Upper lobe of left lung (tissue), 4 donors: ENCODE measurements around the gene NDUFA6.

ENCODE experiments used
- CTCF ChIP-seq, 6 experiments: fragments of 450-650 bp in 4 of 6; fragments of 200-600 bp in 2 of 6; sonication (generic) in 2 of 6; IDR thresholded peaks; one replicate each; pipeline ENCODE4 v1.5.1; 2016 to 2019; ENCODE audit warnings: antibody characterized with exemption in 6 of 6
- EP300 ChIP-seq, 4 donors: sonication (generic); formaldehyde crosslinking; IDR thresholded peaks; one replicate each; pipeline ENCODE4 v1.5.1; 2017; ENCODE audit warnings: antibody characterized with exemption in 4 of 4, control low read depth in 2 of 4
- POLR2A ChIP-seq, 4 donors: fragments of 450-650 bp; IDR thresholded peaks; one replicate each; pipeline ENCODE4 v1.5.1; 2016 to 2017; ENCODE audit warnings: antibody characterized with exemption in 4 of 4, mild to moderate bottlenecking in 2 of 4
- POLR2AphosphoS5 ChIP-seq, 2 donors: sonication (generic); formaldehyde crosslinking; IDR thresholded peaks; one replicate each; pipeline ENCODE4 v1.5.1; 2017; ENCODE audit warnings: antibody characterized with exemption in 2 of 2

GRCh38 chr22:42039271-42039670, 51.3 kb downstream of the NDUFA6 start:
- TF ChIP-seq EP300 (IDR thresholded peaks at IDR 0.05) (no peak), CTCF (IDR thresholded peaks at IDR 0.05) (no peak), POLR2AphosphoS5 (IDR thresholded peaks at IDR 0.05) (no peak), POLR2A (IDR thresholded peaks at IDR 0.05) (no peak)
